GM12873 (cell line): Measurements from ENCODE around the gene WDTC1.

ENCODE experiments used
- TF ChIP-seq, protein P1 (sequence below): IDR thresholded peaks from 2 replicates; pipeline ENCODE4 v1.5.1; 2012; ENCODE audit warnings: low read depth, mild to moderate bottlenecking, moderate library complexity, low read length, control low read depth; ENCODE audit not compliant: insufficient read depth; ENCODE audit errors: missing control alignments

WDTC1 gene

DNA sequence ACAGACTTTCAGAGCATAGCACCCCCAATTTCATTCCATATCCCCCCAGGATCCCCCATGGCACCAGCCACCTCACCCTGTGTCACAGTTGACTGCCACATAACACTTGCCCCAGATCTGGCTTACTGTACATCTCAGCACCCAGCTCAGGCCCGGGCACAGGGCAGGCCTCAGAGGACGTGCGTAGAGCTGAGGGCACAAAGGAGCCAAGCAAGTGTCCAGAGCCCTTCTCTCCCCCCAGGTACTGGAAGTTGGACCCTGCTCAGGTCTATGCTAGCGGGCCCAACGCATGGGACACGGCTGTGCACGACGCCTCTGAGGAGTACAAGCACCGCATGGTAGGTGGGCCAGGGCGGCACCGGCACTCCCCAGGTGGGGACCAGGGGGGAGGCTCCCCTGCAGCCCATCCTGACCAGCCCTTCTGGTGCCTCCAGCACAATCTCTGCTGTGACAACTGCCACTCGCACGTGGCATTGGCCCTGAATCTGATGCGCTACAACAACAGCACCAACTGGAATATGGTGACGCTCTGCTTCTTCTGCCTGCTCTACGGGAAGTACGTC is 99.4 kb downstream of the WDTC1 start:
- TF ChIP-seq, protein P1, sequence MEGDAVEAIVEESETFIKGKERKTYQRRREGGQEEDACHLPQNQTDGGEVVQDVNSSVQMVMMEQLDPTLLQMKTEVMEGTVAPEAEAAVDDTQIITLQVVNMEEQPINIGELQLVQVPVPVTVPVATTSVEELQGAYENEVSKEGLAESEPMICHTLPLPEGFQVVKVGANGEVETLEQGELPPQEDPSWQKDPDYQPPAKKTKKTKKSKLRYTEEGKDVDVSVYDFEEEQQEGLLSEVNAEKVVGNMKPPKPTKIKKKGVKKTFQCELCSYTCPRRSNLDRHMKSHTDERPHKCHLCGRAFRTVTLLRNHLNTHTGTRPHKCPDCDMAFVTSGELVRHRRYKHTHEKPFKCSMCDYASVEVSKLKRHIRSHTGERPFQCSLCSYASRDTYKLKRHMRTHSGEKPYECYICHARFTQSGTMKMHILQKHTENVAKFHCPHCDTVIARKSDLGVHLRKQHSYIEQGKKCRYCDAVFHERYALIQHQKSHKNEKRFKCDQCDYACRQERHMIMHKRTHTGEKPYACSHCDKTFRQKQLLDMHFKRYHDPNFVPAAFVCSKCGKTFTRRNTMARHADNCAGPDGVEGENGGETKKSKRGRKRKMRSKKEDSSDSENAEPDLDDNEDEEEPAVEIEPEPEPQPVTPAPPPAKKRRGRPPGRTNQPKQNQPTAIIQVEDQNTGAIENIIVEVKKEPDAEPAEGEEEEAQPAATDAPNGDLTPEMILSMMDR: no peak

DNA sequence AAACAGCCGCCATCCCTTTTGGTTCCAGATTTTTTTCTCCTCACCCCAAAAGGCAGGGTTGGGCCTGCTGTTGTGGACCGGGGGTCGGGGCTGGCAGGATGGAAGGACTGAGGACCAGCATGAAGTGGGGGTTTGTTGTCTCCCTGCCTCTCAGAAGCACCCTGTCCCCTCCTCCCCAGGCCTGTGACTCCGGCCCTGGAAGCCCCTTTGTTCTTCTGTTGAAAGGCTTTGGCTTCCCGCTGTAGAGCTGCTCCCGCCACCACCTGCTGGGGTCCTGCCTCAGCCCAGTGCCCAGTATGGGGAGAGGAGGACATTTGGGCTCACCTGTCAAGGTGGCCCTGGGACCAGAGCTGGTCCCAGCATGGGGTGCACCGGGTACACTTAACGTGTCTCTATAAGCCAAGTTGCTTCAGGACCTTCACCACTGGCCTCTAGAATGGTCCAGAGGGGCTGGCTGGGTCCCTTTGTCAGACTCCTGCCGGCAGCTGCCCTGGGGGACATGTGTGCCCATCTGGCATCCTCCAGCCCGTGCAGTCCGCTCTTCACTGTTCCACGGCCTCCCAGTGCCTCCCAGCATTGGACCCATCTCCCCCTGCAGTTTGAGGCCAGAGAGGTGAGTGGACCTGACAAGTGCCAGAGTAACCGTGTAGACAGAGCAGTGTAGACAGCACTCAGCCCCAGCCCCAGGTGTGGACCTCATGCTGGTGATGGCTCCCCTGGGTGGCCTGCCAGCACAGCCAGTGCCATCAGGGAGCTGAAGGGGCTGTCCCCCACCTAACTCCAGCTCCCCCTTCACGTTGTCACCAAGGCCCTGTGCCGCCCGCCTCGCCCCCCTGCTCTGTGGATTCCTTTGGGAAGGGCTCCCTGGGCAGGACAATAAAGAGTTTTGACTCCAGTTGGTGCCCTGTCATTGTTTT is 101.3 kb downstream of the WDTC1 start:
- TF ChIP-seq, protein P1: no peak

DNA sequence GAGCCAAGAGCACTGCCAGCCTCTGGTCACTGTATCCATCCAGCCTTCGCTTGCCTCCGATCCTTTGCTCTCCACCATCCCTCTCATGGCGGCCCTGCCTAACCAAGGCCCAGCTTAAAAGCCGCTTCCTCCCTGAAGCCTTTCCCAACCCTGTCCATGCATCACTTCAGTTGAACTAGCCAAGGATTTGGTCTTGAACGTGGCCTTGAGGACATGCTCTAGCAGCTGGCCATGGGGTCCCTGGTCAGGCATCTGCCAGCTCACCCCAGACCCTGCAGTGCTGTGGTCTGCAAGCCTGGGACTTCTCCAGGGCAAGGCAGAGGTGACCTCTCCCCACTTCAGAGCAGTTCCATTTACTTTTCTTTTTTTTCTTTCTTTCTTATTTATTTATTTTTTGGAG is 102.3 kb downstream of the WDTC1 start:
- TF ChIP-seq, protein P1: no peak

DNA sequence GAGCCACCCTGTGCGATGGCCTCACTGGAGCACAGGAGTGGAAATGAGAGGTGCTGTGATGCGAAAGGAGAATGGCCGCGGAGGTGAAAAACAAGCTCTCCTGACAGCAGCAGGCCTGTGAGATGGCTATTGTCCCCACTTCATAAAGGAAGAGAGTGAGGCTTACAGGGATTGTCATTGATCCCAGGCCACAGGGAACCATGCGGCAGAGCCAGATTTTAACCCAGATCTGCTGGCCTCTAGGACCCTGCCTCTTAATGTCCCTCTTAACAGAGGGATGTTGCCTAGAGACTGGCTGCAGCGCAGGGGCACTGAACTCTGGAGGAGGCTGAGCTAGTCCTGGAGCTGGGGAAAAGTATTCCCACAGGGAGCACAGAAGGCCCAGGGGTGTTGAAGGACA is 104.3 kb downstream of the WDTC1 start:
- TF ChIP-seq, protein P1: no peak

DNA sequence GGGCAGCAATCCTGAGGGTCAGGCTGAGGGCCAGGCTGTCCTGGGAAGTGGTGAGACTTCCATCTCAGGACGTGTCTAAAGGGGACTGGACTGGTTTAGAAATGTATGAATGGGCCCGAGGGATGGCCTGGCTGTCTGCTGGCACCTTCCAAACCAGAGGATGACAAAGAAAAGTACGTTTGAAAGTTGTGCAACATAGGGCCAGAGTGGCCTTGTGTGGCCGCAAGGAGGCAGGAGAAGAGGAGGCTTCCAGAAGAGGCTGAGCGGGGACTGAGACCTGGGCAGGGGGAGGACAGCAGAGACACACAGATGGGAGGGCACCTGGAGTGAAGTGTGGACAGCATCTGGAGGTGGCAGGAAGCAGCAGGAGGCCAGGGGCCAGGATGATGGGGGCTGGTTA is 104.8 kb downstream of the WDTC1 start:
- TF ChIP-seq, protein P1: no peak

DNA sequence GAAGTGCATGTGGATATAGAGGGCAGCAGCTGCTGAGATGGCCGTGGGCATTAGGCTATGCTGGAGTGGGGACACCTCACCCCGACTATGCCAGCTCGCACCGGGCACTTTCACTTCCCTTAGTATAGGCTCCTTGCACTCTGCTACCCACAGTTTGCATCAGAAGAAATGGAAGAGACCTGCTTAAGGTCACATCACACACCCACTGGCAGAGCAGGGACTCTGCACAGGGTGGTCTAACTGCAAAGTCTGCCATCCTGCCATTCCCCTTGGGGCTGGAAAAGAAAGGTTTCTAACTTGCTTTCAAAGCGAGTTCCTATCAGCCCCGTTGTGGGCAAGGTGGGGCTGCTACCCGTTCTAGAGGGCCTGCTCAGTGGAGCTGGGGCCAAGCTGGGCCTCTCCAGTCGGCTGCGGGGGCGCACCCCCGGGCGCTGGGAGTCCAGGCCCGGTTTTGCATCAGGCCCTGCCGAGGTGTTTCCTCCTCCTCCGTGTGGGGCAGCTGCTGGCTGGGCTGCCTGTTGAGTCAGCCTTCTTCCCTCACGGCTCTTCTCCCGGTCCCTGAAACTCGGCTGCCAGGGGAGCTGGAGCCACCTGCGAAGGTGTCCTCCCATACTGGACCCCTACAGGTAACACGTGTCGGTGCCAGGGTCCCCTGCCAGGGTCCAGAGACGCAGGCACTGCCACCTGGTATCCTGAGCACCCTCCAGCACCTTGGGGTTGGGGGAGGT is 107.3 kb downstream of the WDTC1 start, which contains the start of gene SYTL1:
TSS of gene SYTL1 (plus strand) at position 498 of the 728 bp plus-strand sequence. CDS start 3,313 bp downstream, outside the sequence.
- TF ChIP-seq, protein P1: no peak

DNA sequence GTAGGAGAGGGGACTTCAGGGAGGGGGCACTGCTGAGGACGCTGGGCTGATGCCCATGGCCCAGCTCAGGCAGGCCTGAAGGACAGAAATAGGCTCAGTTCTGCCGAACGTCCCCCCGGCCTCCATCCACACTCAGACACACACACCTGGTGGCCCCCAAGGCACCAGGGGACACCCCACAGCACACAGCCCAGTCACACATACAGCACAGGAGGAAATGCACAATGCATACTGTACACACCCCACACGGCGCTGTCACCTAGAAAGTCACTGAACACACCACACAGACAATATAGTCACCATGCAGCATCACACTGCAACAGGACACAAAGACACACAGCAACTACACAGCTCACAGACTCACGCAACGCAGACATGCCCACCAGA is 108.0 kb downstream of the WDTC1 start:
- TF ChIP-seq, protein P1: no peak
